A204.1 (cell line): ENCODE results near the gene STC2.
"Not testable (repeated sequence)": the region's sequence is repeated elsewhere in the genome, so short reads cannot be mapped to it uniquely, and the experiment has no call there.

Experiments
- FAIRE-seq: peaks from 2 replicates; lab custom pipeline; 2012; peaks lifted over from hg19 to GRCh38; lab: Jason Lieb, UNC

The STC2 gene

GRCh38 chr5:173294673-173295320 is 33.4 kb downstream of the STC2 start:
- no peak for FAIRE-seq

GRCh38 chr5:173293817-173294672 is 34.2 kb downstream of the STC2 start:
- FAIRE-seq: peak; percentile 47

GRCh38 chr5:173291722-173292658 is 36.2 kb downstream of the STC2 start:
- FAIRE-seq: no peak

- FAIRE-seq: no peak
Observed at GRCh38 chr5:173290477-173291131, 37.6 kb downstream of the STC2 start.

- no peak for FAIRE-seq
Observed at GRCh38 chr5:173289372-173289771, 38.8 kb downstream of the STC2 start.

- FAIRE-seq: no peak
Observed at GRCh38 chr5:173288632-173289031, 39.6 kb downstream of the STC2 start.

- no peak for FAIRE-seq
Observed at GRCh38 chr5:173287086-173287485, 41.1 kb downstream of the STC2 start.

- not testable (repeated sequence) for FAIRE-seq
Observed at GRCh38 chr5:173284343-173284958, 43.8 kb downstream of the STC2 start.

- FAIRE-seq: no peak
Observed at GRCh38 chr5:173283318-173284288, 44.6 kb downstream of the STC2 start.

- no peak for FAIRE-seq
Observed at GRCh38 chr5:173282916-173283315, 45.3 kb downstream of the STC2 start.

- FAIRE-seq: no peak
Observed at GRCh38 chr5:173281910-173282309, 46.3 kb downstream of the STC2 start.

- FAIRE-seq: no peak
Observed at GRCh38 chr5:173279166-173279565, 49.0 kb downstream of the STC2 start.

- FAIRE-seq: no peak
Observed at GRCh38 chr5:173278641-173279040, 49.6 kb downstream of the STC2 start.

- no peak for FAIRE-seq
Observed at GRCh38 chr5:173278172-173278571, 50.0 kb downstream of the STC2 start.

GRCh38 chr5:173274771-173275170 is 53.4 kb downstream of the STC2 start:
- no peak for FAIRE-seq

- no peak for FAIRE-seq
Observed at GRCh38 chr5:173271419-173271818, 56.8 kb downstream of the STC2 start.

- no peak for FAIRE-seq
Observed at GRCh38 chr5:173268750-173269432, 59.3 kb downstream of the STC2 start.

GRCh38 chr5:173265433-173265832 is 62.8 kb downstream of the STC2 start:
- no peak for FAIRE-seq
